ENCODE measurements around the gene GPC6.

GPC6 gene

DNA sequence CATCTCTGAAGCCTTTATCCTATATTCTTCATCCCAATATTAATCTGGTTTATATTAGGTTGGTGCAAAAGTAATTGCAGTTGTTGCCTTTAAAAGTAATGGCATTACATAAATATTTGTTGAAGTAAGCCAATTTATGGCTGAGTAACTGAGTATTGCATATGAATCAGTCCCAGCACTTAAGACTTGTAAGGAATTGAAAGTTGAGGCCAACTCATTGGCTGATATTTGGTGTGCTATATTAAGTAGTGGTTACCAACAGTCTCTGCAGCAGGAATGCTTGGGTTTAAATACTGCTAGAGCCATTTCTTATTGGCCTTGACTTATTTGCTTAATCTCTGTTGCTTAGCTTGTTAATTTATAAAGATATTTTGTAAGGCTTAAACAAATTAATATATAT is 460.7 kb downstream of the GPC6 start:
- no peak for DNase-seq (ENCODE audit: low spot score)

DNA sequence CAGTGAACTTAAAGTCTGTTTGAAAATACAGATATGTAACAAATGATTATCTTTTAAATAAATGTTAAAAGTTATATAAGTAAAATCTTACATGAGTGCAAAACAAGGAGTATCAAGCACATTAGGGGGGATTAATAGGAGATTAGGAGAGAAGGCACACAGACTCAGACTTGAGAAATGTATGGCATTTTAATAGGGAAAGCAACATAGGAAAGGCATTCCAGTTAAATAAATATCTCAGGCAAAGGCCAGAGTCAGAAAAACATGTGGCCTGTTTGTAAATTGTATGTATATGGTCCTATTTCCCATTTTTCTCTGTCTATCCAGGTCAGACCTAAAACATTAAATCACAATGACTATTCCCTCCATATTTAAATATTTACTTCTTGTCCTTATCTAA is 462.7 kb downstream of the GPC6 start:
- DNase-seq (ENCODE audit: low spot score) = no peak

DNA sequence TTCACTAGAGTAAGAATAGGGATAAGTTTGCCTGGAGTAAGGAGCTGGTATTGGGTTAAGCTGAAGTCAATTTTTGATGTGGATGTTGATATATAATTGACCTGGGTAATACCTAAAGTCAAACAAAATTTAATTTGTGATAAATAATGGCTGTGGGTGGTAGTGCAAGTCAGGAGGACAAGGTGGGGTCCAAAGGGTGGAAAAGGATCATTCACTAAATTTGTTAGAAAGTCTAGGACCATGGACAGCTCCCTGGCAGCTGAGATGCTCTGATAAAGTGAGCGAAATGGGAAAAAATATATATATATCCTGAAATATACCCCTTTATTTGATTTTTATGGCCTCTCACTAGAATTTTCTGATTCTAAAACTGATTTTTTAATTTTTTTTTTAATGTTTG is 463.5 kb downstream of the GPC6 start:
- peak; percentile 17 for DNase-seq (ENCODE audit: low spot score)

DNA sequence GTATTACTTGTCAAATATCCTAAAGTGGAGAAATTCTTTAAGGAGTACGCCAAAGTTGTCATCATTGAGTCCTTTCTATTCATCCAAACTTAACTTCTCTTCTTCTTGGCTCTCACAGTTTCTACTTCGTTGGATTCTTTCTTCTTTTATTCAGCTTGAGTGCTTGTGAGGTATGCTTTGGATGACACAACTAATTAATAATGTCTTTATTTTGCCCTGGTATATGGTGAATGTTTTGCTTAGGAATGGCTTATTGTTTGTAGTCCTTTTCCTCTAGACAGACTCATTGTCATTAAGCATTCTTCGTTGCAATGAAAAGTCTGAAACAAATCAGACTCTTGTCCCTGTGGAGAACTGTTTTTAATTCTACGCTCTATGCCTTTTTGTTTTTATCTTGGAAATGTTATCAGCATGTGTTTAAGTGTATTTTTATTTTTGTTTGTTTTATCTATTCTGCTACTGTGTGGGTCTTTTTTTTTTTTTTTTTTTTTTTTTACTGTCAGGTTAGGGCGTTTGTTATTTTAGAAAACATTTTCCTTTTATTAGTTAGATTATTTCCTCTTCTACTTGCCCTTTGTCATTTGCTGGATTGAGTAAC is 471.5 kb downstream of the GPC6 start:
- DNase-seq (ENCODE audit: low spot score) = no peak

DNA sequence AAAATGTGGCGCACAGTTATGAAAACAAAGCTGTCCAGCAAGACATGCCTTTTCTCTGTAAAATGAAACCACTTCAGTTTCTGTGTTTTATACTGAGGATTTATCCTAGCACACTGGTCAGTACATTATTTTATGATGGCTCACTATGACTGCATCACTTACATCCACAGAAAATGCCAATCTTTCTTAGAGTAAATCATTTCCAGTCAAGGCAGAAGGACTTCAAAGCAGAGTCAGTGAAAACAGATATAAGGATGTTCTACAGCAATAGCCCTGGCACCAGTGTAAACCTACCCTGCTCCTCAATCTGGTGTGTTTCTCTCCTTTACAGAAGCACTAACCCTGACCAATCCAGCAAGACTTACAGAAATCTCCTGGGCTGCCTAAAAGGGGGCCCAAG is 473.5 kb downstream of the GPC6 start:
- no peak for DNase-seq (ENCODE audit: low spot score)

DNA sequence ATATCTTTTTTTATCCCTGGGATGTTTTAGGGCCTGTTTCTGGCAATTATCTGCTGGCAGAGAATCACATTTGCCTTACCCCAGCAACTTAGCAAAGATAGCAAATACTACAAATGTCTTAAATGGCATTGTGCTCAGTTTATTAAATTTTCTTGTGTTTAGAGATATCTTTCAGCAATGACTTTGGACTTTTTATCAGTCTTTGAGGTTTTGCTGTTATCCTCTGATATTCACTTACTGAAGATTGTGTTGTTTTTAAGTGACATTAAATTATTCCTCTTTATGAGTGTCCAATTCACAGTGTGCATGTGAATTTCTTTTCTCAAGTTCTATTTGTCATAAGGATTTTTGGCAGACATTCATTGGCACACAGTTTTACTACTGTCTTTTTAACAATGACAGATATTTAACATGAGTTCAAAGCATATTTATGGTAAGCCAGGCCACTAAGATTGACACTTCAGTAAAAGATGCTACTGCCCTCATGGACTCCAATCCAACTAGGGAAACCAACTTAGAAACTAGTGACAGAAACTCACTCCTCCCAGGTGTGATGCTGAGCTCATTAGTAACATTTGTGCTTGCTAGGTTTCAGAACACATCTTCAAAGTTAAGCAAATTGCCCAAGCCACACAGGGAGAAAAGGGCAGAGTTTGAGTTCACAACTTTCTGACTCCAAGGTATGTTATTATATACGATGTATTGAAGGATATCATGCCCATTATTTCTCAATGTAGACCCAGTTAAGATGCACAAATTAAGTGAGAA is 481.9 kb downstream of the GPC6 start:
- DNase-seq (ENCODE audit: low spot score) = no peak

DNA sequence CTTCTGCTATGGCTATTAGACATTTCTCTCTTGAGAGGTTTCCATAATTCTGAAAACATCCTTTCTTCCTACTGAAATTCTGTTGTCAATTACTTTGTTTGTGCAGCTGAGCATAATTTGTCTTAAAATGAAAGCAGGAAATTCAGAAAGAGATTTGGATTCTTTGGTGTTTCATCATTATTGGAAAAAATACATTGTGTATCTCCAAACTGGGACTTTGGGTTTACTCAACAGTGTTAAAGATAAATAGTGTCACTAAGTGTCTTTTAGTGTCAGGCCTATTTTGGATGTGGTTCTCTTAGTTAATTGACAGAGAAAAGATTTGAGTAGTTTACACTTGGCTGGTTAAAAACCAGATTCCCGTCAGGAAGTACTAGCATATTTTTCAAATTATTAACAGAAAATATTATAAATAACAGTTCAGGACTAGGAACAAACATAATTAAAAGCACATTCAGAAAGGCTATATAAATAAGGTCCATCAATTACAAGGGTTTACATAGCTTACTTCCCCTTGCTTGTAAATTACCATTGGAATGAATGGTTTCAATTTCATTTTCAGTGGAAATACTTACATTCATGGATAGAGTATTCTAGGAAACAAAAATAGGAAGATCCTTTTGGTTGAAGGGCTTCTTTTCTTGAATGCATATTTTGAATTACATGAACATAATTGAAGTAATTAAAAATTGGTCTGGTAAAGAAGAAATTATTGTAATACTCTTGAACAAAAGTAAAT is 483.1 kb downstream of the GPC6 start:
- no peak for DNase-seq (ENCODE audit: low spot score)

DNA sequence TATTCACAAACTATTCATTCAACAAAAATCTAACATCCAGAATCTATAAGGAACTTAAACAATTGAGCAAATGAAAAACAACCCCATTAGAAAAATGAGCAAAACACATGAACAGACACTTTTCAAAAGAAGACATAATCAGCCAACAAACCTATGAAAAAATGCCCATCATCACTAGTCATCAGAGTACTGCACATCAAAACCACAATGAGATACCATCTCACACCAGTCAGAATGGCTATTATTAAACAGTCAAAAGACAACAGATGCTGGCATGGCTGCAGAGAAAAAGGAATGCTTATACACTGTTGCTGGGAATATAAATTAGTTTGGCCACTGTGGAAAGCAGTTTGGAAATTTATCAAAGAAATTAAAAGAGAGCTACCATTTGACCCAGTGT is 487.6 kb downstream of the GPC6 start:
- DNase-seq (ENCODE audit: low spot score) = no peak

DNA sequence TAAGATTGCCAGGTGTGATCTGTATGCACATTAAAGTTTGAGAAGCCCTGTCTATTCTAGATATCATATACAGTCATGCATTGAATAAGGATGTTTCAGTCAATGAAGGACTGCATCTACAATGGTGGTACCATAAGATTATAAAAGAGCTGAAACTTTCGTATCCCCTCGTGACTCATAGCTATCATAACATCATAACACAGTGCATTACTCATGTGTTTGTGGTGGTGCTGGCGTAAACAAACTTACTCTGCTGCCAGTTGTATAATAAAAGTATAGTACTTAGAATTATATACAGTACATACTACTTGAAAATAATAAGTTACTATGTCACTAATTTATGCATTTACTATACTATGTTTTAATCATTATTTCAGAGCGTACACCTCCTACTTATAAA is 489.3 kb downstream of the GPC6 start:
- DNase-seq (ENCODE audit: low spot score) = no peak

DNA sequence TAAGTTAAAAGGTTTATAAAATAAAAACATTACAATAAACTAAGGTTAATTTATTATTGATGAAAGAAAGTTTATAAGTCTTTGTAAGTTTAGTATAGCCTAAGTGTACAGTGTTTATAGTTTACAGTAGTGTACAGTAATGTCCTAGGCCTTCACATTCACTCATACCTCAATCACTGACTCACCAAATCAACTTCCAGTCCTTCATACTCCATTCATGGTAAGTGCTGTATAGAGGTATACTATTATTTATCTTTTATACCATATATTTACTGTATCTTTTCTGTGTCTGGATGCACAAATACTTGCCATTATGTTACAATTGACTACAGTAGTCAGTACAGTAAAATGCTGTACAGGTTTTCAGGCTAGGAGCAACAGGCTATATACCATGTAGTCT is 490.0 kb downstream of the GPC6 start:
- DNase-seq (ENCODE audit: low spot score) = no peak

DNA sequence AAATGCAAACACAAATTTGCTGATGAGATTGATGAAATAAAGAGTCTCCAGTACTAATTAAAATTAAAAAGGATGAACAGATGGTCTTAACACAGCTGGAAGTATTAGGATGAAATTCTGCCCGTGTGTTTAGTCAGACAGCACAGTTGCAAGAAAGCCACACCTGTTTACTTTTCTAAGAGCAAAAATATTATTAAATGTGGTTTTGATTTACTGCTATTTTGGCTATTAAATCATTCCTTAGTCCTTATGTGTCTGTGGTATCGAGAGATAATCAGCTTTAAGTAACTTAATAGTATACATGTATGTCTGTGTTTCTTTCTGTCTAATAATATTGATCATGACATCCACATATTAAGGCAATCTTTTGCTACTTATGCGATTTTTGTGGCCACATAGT is 494.9 kb downstream of the GPC6 start:
- no peak for DNase-seq (ENCODE audit: low spot score)

DNA sequence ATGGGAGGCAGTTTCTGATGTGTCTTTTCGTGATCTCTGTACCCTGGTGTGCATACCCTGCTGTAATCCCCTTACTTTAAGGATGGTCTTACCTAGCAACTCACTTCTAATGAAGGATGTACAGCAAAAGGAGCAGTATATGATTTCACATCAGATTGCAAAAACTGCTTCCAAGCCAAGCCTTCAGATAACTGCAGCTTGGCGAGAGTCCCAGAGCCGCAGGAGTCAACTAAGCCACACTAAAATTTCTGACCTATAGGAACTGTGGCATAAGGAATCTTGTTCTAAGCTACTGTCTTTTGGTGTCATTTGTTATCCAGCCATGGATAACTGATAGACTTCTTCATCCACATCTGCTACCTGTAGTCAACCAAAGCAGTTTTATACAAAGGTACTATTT is 496.7 kb downstream of the GPC6 start:
- no peak for DNase-seq (ENCODE audit: low spot score)

DNA sequence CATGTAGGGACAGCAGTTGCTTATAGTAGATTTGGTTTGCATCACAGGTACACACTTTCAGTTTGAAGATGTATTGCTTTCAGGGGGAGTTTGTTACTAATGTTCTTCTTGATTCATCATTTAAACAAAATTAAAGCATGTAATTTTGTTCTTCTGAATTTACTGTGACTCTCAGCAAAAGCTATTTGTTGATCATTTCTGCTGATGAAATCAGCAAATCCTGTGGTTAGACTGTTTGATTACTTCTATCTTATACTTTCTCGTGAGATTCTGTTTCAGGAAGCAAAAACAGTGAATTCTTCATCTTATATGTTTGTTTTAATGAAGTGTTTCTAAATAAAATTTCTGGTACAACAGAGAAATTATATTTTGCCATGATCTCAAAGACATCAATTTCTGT is 497.6 kb downstream of the GPC6 start:
- no peak for DNase-seq (ENCODE audit: low spot score)

DNA sequence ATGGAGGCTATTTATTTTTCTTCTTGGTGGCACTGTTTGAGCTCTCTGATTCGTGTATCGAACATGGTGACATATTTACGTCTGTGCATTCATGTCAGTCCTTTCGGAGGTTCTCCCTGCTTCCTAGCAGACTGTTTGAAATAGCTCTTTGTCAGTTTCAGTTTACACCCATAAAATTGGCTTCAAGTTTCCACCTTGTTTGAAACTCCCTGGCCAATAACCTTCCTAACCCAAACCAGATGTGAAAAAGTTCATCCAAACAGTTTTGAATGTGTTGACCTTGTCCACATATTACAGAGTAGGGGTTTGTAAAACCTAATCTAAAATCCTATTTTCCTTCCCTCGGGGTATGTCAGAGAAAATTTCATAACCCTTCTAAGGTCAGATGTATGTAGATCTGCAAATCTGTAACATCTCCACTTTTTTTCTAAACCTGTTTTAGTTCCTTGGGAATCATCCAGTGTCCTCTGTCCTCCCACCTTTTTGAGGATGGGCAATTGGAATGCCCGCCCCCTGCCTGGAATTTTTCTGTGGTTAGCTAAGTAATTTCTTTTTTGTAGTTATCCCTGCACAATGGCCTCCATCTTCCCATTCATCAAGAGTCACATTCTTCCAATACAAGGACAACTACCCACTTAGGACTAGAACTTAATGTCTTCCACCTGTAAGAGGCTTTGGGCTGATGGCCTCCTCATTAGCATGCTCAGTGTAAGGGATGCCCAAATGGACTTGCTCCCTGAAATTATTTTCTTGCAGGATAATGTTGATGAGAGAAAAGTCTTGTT is 499.8 kb downstream of the GPC6 start:
- DNase-seq (ENCODE audit: low spot score) = no peak

DNA sequence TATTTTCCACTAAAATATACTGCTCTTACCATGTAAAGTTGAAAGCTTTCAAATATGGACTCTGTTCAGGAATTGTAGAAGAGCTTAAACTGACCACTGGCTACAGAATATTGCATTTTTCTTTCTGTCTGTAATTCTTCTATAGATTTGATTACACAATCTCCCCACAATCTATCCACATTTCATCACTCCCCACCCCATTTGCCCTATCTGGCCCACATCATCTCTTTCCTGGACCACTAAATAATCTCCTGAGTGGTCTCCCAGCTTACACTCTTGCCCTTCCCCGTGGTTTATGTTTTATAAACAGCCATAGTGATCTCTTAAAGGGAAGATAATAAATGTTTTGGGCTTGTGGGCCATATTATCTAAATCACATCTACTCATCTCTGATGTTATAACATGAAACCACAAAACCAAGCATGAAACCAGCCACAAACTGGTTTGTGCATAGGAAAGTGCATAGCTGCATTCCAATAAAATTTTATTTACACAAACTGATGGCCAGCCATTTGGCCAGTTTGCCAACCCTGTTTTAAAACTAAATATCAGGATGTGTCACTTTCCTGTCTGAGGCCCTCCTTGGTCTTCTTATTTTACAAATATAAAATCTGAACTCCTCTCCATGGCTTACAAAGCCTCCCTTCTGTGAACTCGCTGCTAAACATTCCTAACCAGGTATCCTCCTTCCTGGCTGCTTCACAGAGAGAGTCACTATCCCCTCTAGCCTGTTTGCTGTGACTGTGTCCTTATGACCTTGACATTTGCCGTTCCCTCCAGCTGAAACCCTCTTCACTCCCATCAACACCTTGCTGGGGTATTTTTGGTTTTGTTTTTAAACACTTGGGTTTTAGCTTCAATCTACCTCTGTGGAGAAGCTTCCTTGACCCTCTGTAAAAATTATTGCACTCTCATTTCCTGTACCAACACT is 500.9 kb downstream of the GPC6 start:
- no peak for DNase-seq (ENCODE audit: low spot score)

DNA sequence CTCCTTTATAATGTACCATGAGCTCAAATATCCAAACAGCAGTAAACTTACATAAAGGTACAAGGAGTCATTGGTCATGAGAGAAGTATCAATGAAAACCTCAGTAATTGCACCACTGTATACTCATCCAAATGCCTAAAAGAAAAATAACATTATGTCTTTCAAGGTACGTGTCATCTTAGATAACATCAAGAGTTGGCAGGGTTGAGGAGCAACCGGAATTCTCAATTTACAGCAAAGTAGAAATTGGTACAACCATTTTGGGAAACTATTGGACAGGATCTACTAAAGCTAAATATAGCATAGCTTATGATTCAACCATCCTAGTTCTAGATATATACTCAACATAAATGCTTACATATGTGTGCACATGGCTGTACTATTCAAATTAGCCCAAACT is 502.8 kb downstream of the GPC6 start:
- DNase-seq (ENCODE audit: low spot score) = no peak

DNA sequence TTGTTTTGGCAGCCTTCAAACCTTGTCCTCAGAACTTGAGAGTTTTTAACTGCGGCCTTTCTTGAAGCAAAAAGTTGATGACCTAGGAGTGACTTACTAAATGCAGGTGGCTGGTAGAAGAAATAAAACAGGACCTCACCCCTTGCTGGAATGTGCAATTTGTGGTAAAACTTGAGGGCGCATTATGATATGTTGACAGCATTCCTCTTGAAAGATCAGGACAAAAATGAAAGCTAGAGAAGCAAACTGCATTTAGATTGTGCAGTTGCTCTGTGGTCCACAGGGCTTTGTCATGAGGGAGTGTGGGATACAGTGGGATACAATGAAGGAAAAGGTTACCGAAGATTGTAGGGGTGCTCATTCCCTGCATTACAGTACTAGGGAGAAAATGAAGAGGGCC is 504.2 kb downstream of the GPC6 start:
- DNase-seq (ENCODE audit: low spot score) = no peak

DNA sequence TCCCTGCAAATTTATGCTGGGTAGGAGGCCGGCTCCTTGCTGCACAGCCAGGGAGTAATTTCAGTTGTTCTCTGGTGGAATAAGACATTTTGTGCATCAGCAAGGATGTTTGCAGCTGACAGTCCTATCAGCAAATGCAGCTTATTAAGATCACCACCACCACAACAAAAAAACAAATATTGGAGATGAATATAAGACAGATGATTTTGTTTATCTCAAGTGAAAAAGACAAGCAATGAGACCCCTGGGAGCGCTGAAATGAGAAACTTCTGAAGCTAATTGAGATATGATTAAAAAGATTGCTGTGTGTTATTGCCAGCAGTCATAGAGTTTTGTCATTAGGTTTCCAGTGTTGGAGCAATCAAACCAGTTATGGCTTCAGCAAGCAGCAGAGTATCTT is 505.6 kb downstream of the GPC6 start:
- no peak for DNase-seq (ENCODE audit: low spot score)

DNA sequence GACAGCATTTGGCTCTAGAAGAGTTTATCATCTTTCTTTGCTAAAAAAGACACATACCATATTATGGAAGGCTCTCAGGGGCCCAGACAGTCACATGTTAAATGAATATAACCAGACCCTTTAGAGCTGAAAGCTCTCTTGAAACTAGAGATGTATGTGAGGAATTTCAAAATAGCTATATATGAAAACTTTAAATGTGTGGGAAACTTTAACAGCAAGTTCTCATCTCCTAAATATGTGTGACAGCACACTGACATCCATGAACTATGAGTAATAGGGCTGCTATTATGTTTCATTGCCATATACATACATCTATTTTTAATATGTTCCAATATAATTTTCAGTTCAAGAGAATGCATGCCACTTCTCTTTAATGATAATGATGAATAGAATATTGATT is 509.5 kb downstream of the GPC6 start:
- no peak for DNase-seq (ENCODE audit: low spot score)

DNA sequence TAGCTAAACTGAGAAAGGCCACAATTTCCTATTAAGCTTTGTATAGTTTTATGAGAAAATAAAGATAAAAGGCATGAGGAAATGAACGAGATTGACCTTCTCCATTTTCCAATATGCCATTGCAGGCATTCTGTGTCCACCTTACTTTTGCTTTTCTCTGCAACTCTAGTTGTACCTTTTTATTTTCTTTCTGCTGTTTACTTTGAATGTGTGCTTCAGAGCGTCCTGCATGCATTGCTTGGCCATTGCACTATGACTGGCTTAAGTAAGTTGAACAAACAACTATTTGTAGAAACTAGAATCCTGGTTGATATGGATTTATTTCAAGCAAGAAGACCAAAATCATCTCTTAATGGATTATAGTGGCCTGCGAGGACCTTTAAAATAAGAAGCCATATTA is 510.3 kb downstream of the GPC6 start:
- DNase-seq (ENCODE audit: low spot score) = no peak

DNA sequence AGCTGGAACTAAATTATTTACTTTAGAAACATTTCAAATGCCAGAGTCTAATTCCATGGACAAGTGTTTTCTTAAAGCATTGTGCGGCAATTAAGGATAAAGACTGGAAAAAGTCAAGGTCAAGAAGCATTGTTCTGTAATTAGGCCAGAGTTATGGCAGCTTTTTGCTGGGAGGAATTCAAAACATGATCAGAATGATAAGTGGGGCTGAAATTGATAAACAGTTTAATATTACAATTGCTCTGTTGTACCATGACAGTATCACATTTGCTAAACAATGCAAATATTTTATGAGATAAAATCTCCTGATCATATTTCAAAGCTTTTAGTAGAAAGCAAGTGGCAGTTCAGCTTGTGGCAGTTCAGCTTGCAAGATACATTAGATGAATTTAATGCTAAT is 513.7 kb downstream of the GPC6 start:
- no peak for DNase-seq (ENCODE audit: low spot score)

DNA sequence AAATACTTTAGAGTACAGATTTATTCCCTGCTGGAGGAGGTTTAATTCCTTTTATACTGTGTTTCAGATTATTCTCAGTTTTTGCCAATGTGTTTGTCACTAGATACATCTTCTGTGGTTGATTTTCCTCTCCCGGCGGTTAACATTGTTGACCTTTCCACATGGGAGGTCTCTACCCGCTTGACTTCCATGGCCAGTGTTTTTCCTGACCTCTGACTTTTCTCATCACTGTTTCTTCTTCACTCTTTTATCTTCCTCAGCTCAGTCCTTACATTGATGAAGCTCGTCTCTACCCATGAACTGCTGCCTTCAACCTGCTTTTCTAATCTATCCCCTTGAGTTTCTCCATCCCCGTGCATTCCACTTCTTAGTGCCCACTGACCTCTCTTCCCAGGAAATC is 517.4 kb downstream of the GPC6 start:
- DNase-seq (ENCODE audit: low spot score) = no peak

Measured in AG20443 (cell line).